AG04450 (cell line): ENCODE data around the gene NCOA4. TPM values are rescaled to one million over a fixed set of nuclear protein-coding genes. Genes with fewer than 3 reads are reported as not detected.

ENCODE experiments used
- CTCF ChIA-PET: fragments of 300-600, 350-600 bp; formaldehyde crosslinking; extraction: SDS; loops from one replicate; lab custom pipeline; 2022; ENCODE audit warnings: antibody characterized with exemption, inconsistent platforms; lab: Charles Lee
- POLR2A ChIA-PET: fragments of 350-600 bp; formaldehyde crosslinking; extraction: SDS; loops from one replicate; lab custom pipeline; 2021; ENCODE audit warnings: antibody characterized with exemption, inconsistent platforms; lab: Yijun Ruan, JAX
- DNase-seq: peaks from one replicate; pipeline ENCODE4 v3.0.0-alpha.2; 2011; ENCODE audit warnings: low read depth, low spot score
- H3K27ac ChIP-seq: one replicate; pipeline ENCODE4 v1.5.1; 2012; ENCODE audit warnings: low read depth, low read length, control low read depth
- H3K27me3 ChIP-seq: one replicate; pipeline ENCODE4 v1.6.0; 2012; ENCODE audit warnings: low read length; ENCODE audit not compliant: control insufficient read depth, insufficient read depth
- H3K4me3 ChIP-seq: 2 replicates; pipeline ENCODE4 v1.5.1; 2011; ENCODE audit warnings: mild to moderate bottlenecking, low read depth, low read length, control low read depth
- H3K9me3 ChIP-seq: 2 replicates; pipeline ENCODE4 v1.5.1; 2012; ENCODE audit warnings: low read length; ENCODE audit not compliant: control insufficient read depth, insufficient read depth
- CTCF ChIP-seq: IDR thresholded peaks from 2 replicates; pipeline ENCODE4 v1.5.1; 2011; ENCODE audit warnings: low read depth, low read length, control low read depth, inconsistent platforms
- polyA plus RNA-seq: library from polyadenylated mRNA; depleted of rRNA; stranded (reverse); fragments of >200 nt; gene quantifications from 2 replicates; pipeline ENCODE4 v1.2.3, GENCODE V29; 2011

The NCOA4 gene
- polyA plus RNA-seq, 1 experiment, result 171 TPM

- Histone ChIP-seq H3K4me3 (no peak overlapping the region), H3K9me3 (no peaks in the 10 kb centered on the region), H3K27ac (no peak overlapping the region), H3K27me3 (no peaks in the 10 kb centered on the region)
- ChIA-PET POLR2A (no interaction called here), CTCF (no interaction called here)
- DNase-seq, result no peak
- no peak for TF ChIP-seq CTCF
Measured at GRCh38 chr10:46025406-46025805, 5.0 kb downstream of the NCOA4 start.

GRCh38 chr10:46024948-46025347 is 5.5 kb downstream of the NCOA4 start:
- TF ChIP-seq CTCF, result no peak
- H3K27ac ChIP-seq, result no peak overlapping the region
- DNase-seq, result no peak
- no peaks in the 10 kb centered on the region for H3K27me3 ChIP-seq
- H3K9me3 ChIP-seq, result no peaks in the 10 kb centered on the region
- POLR2A ChIA-PET, result no interaction called here
- H3K4me3 ChIP-seq, result no peak overlapping the region
- CTCF ChIA-PET, result interaction anchor here (0.9 kb wide), 1 partner anchor 9 kb away, joined by 3 read pairs; no protein-coding TSS in a partner anchor

- CTCF ChIA-PET, result no interaction called here
- H3K9me3 ChIP-seq, result no peaks in the 10 kb centered on the region
- H3K4me3 ChIP-seq, result peak overlapping the region; percentile 78
- DNase-seq, result peak; percentile 61
- H3K27me3 ChIP-seq, result no peaks in the 10 kb centered on the region
- no peak; the same call in 1 of the 2 replicates for TF ChIP-seq CTCF
- H3K27ac ChIP-seq, result peak overlapping the region; percentile 97
- POLR2A ChIA-PET, result interaction anchor here (1.1 kb wide), 2 partner anchors 14 to 17 kb away, joined by 4 read pairs; no protein-coding TSS in a partner anchor
Measured at GRCh38 chr10:46022978-46023702, 7.3 kb downstream of the NCOA4 start.

- DNase-seq, result no peak
- POLR2A ChIA-PET, result no interaction called here
- no peak overlapping the region for H3K4me3 ChIP-seq
- no peaks in the 10 kb centered on the region for H3K9me3 ChIP-seq
- no peak overlapping the region for H3K27ac ChIP-seq
- CTCF ChIA-PET, result interaction anchor here (2.8 kb wide), 1 partner anchor 15 kb away, joined by 8 read pairs; no protein-coding TSS in a partner anchor
- no peak for TF ChIP-seq CTCF
- no peaks in the 10 kb centered on the region for H3K27me3 ChIP-seq
Measured at GRCh38 chr10:46020344-46020657, 10.1 kb downstream of the NCOA4 start.

- H3K4me3 ChIP-seq, result no peak overlapping the region
- ChIA-PET CTCF (interaction anchor here (0.7 to 2.8 kb wide), 2 partner anchors 8 to 14 kb away, joined by 3 to 8 read pairs; no protein-coding TSS in a partner anchor), POLR2A (interaction anchor here (0.6 kb wide), 1 partner anchor 799 kb away, joined by 8 read pairs; no protein-coding TSS in a partner anchor)
- no peak for TF ChIP-seq CTCF
- no peaks in the 10 kb centered on the region for H3K9me3 ChIP-seq
- DNase-seq, result no peak
- no peak overlapping the region for H3K27ac ChIP-seq
- no peaks in the 10 kb centered on the region for H3K27me3 ChIP-seq
Measured at GRCh38 chr10:46019569-46020343, 10.7 kb downstream of the NCOA4 start.
